Uterus (tissue), 4 donors: ENCODE measurements around the gene RAB3B. TPM values are rescaled to one million over a fixed set of nuclear protein-coding genes. Genes with fewer than 3 reads are reported as not detected.

Experiments used
- DNase-seq, 2 donors: peaks; one replicate each; pipeline ENCODE4 v3.0.0-alpha.2; 2019 to 2020
- H3K27ac ChIP-seq, 2 donors: fragments of 200-600 bp; sonication (generic); 1 replicate in 1 of 2; 2 replicates in 1 of 2; pipeline ENCODE4 v1.5.1; 2016 to 2018
- H3K27me3 ChIP-seq, 2 donors: fragments of 200-600 bp; sonication (generic); one replicate each; pipeline ENCODE4 v1.5.1; 2018 to 2019; ENCODE audit warnings: control low read depth in 1 of 2
- H3K36me3 ChIP-seq, 2 donors: fragments of 200-600 bp; sonication (generic); one replicate each; pipeline ENCODE4 v1.5.1; 2019; ENCODE audit warnings: control low read depth in 1 of 2
- H3K4me1 ChIP-seq, 2 donors: fragments of 200-600 bp; sonication (generic); one replicate each; pipeline ENCODE4 v1.5.1; 2018 to 2019; ENCODE audit warnings: control low read depth in 1 of 2
- H3K4me3 ChIP-seq, 2 donors: fragments of 200-600 bp; sonication (generic); 1 replicate in 1 of 2; 2 replicates in 1 of 2; pipeline ENCODE4 v1.5.1; 2018 to 2019; ENCODE audit warnings: mild to moderate bottlenecking in 1 of 2
- H3K9me3 ChIP-seq, 2 donors: fragments of 200-600 bp; sonication (generic); one replicate each; pipeline ENCODE4 v1.5.1; 2019; ENCODE audit warnings: control low read depth in 1 of 2
- POLR2A ChIP-seq, 2 donors: fragments of 450-650 bp; IDR thresholded peaks; one replicate each; pipeline ENCODE4 v1.6.1; 2016; ENCODE audit warnings: antibody characterized with exemption in 2 of 2, mild to moderate bottlenecking in 1 of 2, moderate library complexity in 1 of 2
- intact Hi-C: fragments of 100-400 bp; cut with DNase I; formaldehyde crosslinking; loops from one replicate; pipeline ENCODE4 v1.15.1; 2023; ENCODE audit warnings: low total_unique reads
- total RNA-seq, 4 donors: library from RNA; depleted of rRNA in 3 of 4; stranded (reverse); fragments of >200 nt in 3 of 4; gene quantifications; one replicate each; pipeline versions ENCODE4 v1.1.0 to v1.2.4, GENCODE V29; 2014 to 2023
- TF ChIP-seq, protein P1 (sequence below), 4 experiments: fragments of 200-600 bp in 2 of 4; fragments of 450-650 bp in 2 of 4; sonication (generic) in 2 of 4; IDR thresholded peaks; one replicate each; pipeline ENCODE4 v1.5.1; 2016 to 2019; ENCODE audit warnings: antibody characterized with exemption in 4 of 4, mild to moderate bottlenecking in 2 of 4, moderate library complexity in 1 of 4
- donor health status: DM: yes; HTN: yes; CAD: no.

Gene RAB3B
- total RNA-seq, 4 donors from 2014 or later: 0.06 to 0.69 TPM; not detected in 2

DNA sequence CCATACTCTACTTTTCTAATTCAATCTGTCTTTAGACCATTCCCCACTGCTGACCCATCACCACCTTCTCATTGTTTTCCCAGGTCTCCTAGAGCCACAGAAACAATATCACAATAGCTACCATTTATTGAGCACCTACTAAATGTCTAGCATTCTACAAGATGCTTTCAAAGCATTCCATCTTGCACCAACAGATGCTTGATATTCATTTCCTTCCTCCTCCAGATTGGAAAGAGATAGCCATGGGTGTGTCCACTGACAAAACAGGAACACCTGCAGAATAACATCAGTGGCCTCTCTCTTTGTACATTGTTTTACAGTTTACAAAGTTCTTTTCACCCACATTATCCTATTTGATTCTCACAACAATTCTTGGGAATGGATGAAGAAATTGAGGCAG is 2.2 kb downstream of the RAB3B start:
- H3K27me3 ChIP-seq: peaks cover 8 to 14% of the 10 kb centered on the region in 2 donors
- intact Hi-C loops: no loop called here
- TF ChIP-seq POLR2A (IDR thresholded peaks at IDR 0.05): no peak
- TF ChIP-seq, protein P1, sequence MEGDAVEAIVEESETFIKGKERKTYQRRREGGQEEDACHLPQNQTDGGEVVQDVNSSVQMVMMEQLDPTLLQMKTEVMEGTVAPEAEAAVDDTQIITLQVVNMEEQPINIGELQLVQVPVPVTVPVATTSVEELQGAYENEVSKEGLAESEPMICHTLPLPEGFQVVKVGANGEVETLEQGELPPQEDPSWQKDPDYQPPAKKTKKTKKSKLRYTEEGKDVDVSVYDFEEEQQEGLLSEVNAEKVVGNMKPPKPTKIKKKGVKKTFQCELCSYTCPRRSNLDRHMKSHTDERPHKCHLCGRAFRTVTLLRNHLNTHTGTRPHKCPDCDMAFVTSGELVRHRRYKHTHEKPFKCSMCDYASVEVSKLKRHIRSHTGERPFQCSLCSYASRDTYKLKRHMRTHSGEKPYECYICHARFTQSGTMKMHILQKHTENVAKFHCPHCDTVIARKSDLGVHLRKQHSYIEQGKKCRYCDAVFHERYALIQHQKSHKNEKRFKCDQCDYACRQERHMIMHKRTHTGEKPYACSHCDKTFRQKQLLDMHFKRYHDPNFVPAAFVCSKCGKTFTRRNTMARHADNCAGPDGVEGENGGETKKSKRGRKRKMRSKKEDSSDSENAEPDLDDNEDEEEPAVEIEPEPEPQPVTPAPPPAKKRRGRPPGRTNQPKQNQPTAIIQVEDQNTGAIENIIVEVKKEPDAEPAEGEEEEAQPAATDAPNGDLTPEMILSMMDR (IDR thresholded peaks at IDR 0.05): no peak
- H3K4me1 ChIP-seq: no peaks in the 10 kb centered on the region
- no peak overlapping the region for H3K4me3 ChIP-seq
- no peak for DNase-seq
- no peak overlapping the region for H3K27ac ChIP-seq
- no peaks in the 10 kb centered on the region for H3K9me3 ChIP-seq
- no peaks in the 10 kb centered on the region for H3K36me3 ChIP-seq

- Histone ChIP-seq H3K4me1 (no peaks in the 10 kb centered on the region), H3K27ac (no peak overlapping the region), H3K36me3 (no peaks in the 10 kb centered on the region), H3K9me3 (no peaks in the 10 kb centered on the region), H3K4me3 (no peak overlapping the region), H3K27me3 (peaks cover 8 to 14% of the 10 kb centered on the region in 2 donors)
- TF ChIP-seq, protein P1 (IDR thresholded peaks at IDR 0.05): no peak
- no peak for TF ChIP-seq POLR2A (IDR thresholded peaks at IDR 0.05)
- DNase-seq: no peak
- intact Hi-C loops: no loop called here
Observed at GRCh38 chr1:51986718-51987117, 3.8 kb downstream of the RAB3B start.

DNA sequence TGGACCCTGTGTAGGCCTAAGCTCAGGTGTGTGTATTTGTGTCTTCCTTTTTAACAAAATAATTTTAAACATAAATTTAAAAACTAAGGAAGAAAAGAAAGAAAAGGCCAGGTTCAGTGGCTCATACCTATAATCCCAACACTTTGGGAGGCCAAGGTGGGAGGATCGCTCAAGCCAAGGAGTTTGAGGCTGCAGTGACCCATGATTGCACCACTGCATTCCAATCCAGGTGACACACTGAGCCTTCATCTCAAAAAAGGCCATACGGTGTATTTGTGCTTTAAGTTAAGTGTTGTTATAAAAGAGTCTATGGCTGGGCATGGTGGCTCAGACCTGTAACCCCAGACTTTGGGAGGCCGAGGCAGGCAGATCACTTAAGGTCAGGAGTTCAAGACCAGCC is 8.3 kb downstream of the RAB3B start:
- Histone ChIP-seq H3K27ac (no peak overlapping the region), H3K27me3 (no peaks in the 10 kb centered on the region), H3K9me3 (no peaks in the 10 kb centered on the region), H3K4me1 (no peaks in the 10 kb centered on the region), H3K36me3 (no peaks in the 10 kb centered on the region), H3K4me3 (no peak overlapping the region)
- intact Hi-C loops: no loop called here
- DNase-seq: no peak
- TF ChIP-seq POLR2A (IDR thresholded peaks at IDR 0.05): no peak
- TF ChIP-seq, protein P1 (IDR thresholded peaks at IDR 0.05): no peak

DNA sequence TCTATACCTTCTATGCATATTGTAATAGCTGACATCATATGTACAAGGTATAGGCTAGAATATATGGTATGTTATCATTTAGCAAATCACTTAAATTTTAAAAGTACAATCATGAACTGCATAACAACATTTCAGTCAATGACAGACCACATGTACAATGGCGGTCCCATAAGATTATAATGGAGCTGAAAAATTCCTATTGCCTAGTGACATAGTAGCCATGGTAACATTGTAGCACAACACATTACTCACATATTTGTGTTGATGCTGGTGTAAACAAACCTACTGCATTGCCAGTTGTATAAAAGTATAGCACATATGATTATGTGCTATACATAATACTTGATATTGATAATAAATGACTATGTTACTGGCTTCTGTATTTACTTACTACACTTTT is 8.9 kb downstream of the RAB3B start:
- Histone ChIP-seq H3K27ac (no peak overlapping the region), H3K4me3 (no peak overlapping the region), H3K36me3 (no peaks in the 10 kb centered on the region), H3K4me1 (no peaks in the 10 kb centered on the region), H3K9me3 (no peaks in the 10 kb centered on the region), H3K27me3 (no peaks in the 10 kb centered on the region)
- intact Hi-C loops: no loop called here
- TF ChIP-seq, protein P1 (IDR thresholded peaks at IDR 0.05): no peak
- TF ChIP-seq POLR2A (IDR thresholded peaks at IDR 0.05): no peak
- DNase-seq: no peak

DNA sequence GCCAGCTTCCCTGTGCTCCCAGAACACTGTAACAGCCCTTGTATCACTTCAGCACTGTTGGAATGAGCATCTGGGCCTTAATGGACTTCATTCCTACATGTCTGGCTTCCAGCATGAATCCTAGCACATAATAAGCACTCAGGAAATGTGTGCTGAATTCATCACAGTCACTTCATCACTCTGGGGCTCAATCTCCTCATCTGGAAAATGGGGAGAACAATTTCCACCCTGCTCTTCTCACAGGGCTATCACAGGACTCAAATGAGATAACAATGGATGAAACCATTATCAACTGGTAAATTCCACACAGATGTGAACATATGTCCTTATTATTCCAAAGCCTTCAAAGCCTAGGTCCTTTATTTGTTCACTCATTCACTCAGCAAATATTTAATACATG is 12.4 kb downstream of the RAB3B start:
- TF ChIP-seq, protein P1 (IDR thresholded peaks at IDR 0.05): no peak
- no peak for TF ChIP-seq POLR2A (IDR thresholded peaks at IDR 0.05)
- intact Hi-C loops: no loop called here
- Histone ChIP-seq H3K27ac (no peak overlapping the region), H3K9me3 (no peaks in the 10 kb centered on the region), H3K36me3 (no peaks in the 10 kb centered on the region), H3K4me1 (no peaks in the 10 kb centered on the region), H3K4me3 (no peak overlapping the region), H3K27me3 (no peaks in the 10 kb centered on the region)
- DNase-seq: no peak
